ENCODE data around the gene TEX19. TPM values are rescaled to one million over a fixed set of nuclear protein-coding genes. Genes with fewer than 3 reads are reported as not detected.

Gene TEX19
- total and polyA plus RNA-seq, 2 experiments from 2014 or later = 0.10 to 0.66 TPM

- no peak overlapping the region for H3K27ac Mint-ChIP-seq
- DNase-seq (ENCODE audit: low spot score) (no peak), ATAC-seq (no peak)
- H3K4me3 Mint-ChIP-seq = peak overlapping the region; percentile 51; the same call in 2 of the 3 replicates
- H3K36me3 Mint-ChIP-seq (ENCODE audit: low read depth) = no peaks in the 10 kb centered on the region; the same call in 2 of the 3 replicates
- Histone ChIP-seq H3K27ac (ENCODE audit: low read depth) (no peak overlapping the region), H3K4me3 (no peak overlapping the region), H3K4me2 (no peak overlapping the region), H3K36me3 (ENCODE audit: insufficient read depth) (no peaks in the 10 kb centered on the region), H3K4me1 (ENCODE audit: insufficient read depth) (peaks cover 7% of the 10 kb centered on the region), H3F3A (replicated peaks; ENCODE audit: low read depth) (no peaks in the 10 kb centered on the region), H4K20me1 (replicated peaks; ENCODE audit: insufficient read depth) (0 out of 2 replicates have a peak, but pooled peaks cover 5% of the 10 kb centered on the region), H3K79me2 (replicated peaks; ENCODE audit: insufficient read depth) (no peaks in the 10 kb centered on the region), H2AFZ (no peak overlapping the region), H3K27me3 (ENCODE audit: insufficient read depth) (peaks cover 62% of the 10 kb centered on the region), H3K9me2 (ENCODE audit: insufficient read depth) (no peaks in the 10 kb centered on the region)
- H3K9me3 Mint-ChIP-seq = no peaks in the 10 kb centered on the region; the same call in 2 of the 3 replicates
- peaks cover 72% of the 10 kb centered on the region for H3K27me3 Mint-ChIP-seq (ENCODE audit: insufficient read depth, low read depth, poor library complexity)
- TF ChIP-seq ETS1 (IDR thresholded peaks at IDR 0.05) (no peak), CTCF (conservative IDR thresholded peaks at IDR 0.05; ENCODE audit: low read depth in 2 of 2) (no peak), NANOG (IDR thresholded peaks at IDR 0.05; ENCODE audit: borderline replicate concordance) (no peak), EZH2phosphoT487 (IDR thresholded peaks at IDR 0.05; ENCODE audit: unreplicated experiment) (no peak), ZNF114 (CRISPR knock-in tag; IDR thresholded peaks at IDR 0.05) (no peak), EZH2 (IDR thresholded peaks at IDR 0.05; ENCODE audit: low read depth, unreplicated experiment) (no peak), STAT1 (IDR thresholded peaks at IDR 0.05; ENCODE audit: unreplicated experiment) (no peak), CREB1 (CRISPR knock-in tag; IDR thresholded peaks at IDR 0.05; ENCODE audit: low read depth) (no peak), POLR2AphosphoS5 (IDR thresholded peaks at IDR 0.05; ENCODE audit: low read depth) (no peak), ZNF462 (CRISPR knock-in tag; IDR thresholded peaks at IDR 0.05) (no peak), REST (IDR thresholded peaks at IDR 0.05; ENCODE audit: unreplicated experiment) (no peak), ZNF331 (CRISPR knock-in tag; IDR thresholded peaks at IDR 0.05; ENCODE audit: low read depth) (no peak), JUNB (IDR thresholded peaks at IDR 0.05; ENCODE audit: unreplicated experiment) (no peak)
- peaks cover 29% of the 10 kb centered on the region for H3K4me1 Mint-ChIP-seq
Observed at GRCh38 chr17:82334622-82335394, 24.2 kb upstream of the TEX19 start.

Measured in GM23338 (cell line).